Stimulated activated CD4-positive, alpha-beta T cell treated with anti-CD3 and anti-CD28 coated beads, Interleukin-12 subunit alpha, Interleukin-12 subunit beta, amount 100 ng/mL, for 24 hours (primary cell): ENCODE measurements around the gene PLA2G15.

Source experiments
- DNase-seq, 2 experiments: peaks; one replicate each; pipeline ENCODE4 v3.0.0-alpha.2; 2020; ENCODE audit warnings: low read depth in 2 of 2

PLA2G15 gene

GRCh38 chr16:68244903-68245853 is at the start of gene PLA2G15:
Gene PLA2G15, plus strand, starts transcription at chr16:68245373. Its CDS starts 54 bp downstream, at chr16:68245427.
- DNase-seq: peak; percentile 95 to 97

GRCh38 chr16:68197250-68197649 is 47.9 kb upstream of the PLA2G15 start:
- no peak for DNase-seq

GRCh38 chr16:68200088-68200783 is 44.9 kb upstream of the PLA2G15 start:
- DNase-seq: no peak

GRCh38 chr16:68202091-68202519 is 43.1 kb upstream of the PLA2G15 start:
- DNase-seq: no peak

GRCh38 chr16:68206245-68206644 is 38.9 kb upstream of the PLA2G15 start:
- DNase-seq: no peak

- no peak for DNase-seq
Observed at GRCh38 chr16:68214726-68215125, 30.4 kb upstream of the PLA2G15 start.

GRCh38 chr16:68215302-68215701 is 29.9 kb upstream of the PLA2G15 start:
- DNase-seq: no peak

- DNase-seq: no peak
Observed at GRCh38 chr16:68216240-68216639, 28.9 kb upstream of the PLA2G15 start.

- no peak for DNase-seq
Observed at GRCh38 chr16:68217506-68217905, 27.7 kb upstream of the PLA2G15 start.

- DNase-seq: no peak
Observed at GRCh38 chr16:68219725-68220351, 25.3 kb upstream of the PLA2G15 start.

GRCh38 chr16:68223072-68223471 is 22.1 kb upstream of the PLA2G15 start:
- DNase-seq: no peak

- DNase-seq: no peak
Observed at GRCh38 chr16:68226116-68226515, 19.1 kb upstream of the PLA2G15 start.

- DNase-seq: no peak
Observed at GRCh38 chr16:68227183-68227793, 17.9 kb upstream of the PLA2G15 start.

- no peak for DNase-seq
Observed at GRCh38 chr16:68227850-68228553, 17.2 kb upstream of the PLA2G15 start.

- DNase-seq: no peak
Observed at GRCh38 chr16:68228652-68229051, 16.5 kb upstream of the PLA2G15 start.

- DNase-seq: no peak
Observed at GRCh38 chr16:68229431-68230175, 15.6 kb upstream of the PLA2G15 start.

- no peak for DNase-seq
Observed at GRCh38 chr16:68230176-68230571, 15.0 kb upstream of the PLA2G15 start.

GRCh38 chr16:68230956-68231355 is 14.2 kb upstream of the PLA2G15 start:
- DNase-seq: no peak

GRCh38 chr16:68231384-68232136 is 13.6 kb upstream of the PLA2G15 start:
- DNase-seq: no peak

GRCh38 chr16:68232335-68232734 is 12.8 kb upstream of the PLA2G15 start:
- DNase-seq: no peak
